HG03558 (cell line): ENCODE results near the gene IQCK.

Experiments used
- ATAC-seq: cut with Tn5 transposase; IDR thresholded peaks from one replicate; pipeline ENCODE4 v1.9.1; 2021; ENCODE audit warnings: moderate number of reproducible peaks; ENCODE audit not compliant: unreplicated experiment; ENCODE audit errors: extremely low read depth

IQCK gene

DNA sequence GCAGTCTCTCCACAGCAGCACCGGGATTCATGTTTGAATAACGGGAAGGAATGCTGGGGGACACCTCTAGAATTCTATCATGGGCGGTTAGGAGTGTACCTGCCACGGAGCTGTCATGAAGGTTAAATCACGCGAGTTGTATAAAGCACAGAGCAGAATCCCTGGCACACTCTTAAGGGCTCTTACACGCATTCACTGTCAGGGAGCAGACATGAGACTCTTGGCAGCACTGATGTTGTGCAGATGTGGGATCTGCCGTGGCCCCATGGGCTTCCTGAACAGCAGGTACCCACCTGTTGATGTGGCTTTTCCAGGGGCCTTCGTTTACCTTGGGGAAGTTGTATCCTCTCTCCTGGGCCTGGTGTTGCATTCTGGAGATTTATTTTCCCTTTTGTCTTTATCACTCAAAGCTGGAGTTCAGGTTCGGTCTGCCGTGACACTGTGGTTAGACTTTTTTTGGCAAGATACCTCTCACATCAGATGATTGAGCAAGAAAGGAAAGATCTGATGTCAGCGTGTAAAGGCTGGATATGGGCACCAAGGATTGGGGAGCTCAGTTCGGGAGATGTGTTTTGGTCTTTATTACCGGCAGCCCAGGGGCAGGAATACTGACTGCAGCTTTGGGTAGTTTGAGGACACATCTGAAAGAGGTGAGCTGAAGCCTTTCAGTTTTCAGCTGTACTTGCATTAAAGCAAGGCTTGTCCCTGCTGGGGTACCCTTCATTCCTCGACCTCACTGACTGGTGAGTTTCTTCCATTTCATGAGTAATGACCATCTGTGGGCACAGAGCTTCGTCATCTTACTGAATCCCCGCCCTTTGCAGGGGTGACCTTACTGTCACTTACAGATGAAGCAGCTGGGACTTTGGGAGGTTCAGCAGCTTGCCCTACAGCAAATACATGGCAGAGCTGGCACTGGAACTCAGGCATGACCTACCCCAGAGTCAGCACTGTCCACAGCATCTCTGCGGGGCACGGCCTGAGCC is 19.3 kb upstream of the IQCK start:
- ATAC-seq = no peak

GRCh38 chr16:19699472-19699871 is 18.6 kb upstream of the IQCK start:
- ATAC-seq = no peak

GRCh38 chr16:19700319-19700781 is 17.7 kb upstream of the IQCK start:
- ATAC-seq = no peak

GRCh38 chr16:19701091-19701490 is 17.0 kb upstream of the IQCK start:
- no peak for ATAC-seq

GRCh38 chr16:19703172-19703889 is 14.7 kb upstream of the IQCK start:
- no peak for ATAC-seq

GRCh38 chr16:19704321-19705145 is 13.5 kb upstream of the IQCK start:
- ATAC-seq = no peak

- no peak for ATAC-seq
These were observed 12.9 kb upstream of the IQCK start for GRCh38 chr16:19705146-19705501.

DNA sequence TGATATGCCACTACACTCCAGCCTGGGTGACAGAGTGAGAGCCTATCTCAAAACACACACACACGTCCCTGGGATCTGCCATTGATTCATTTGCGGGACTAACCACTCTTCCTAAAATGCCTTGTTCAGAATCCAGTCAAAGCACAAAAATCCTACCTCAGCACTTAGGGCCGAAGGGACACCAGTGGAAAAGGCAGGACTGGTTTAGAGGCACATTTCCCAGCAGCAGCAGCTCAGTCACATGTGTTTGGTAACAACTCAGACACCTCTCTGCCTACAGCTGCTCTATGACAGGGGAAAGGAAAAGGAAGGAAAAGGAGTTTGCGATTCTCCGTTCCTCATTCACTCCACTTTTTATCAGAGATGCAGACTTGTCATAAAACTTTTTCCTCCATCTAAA is 12.2 kb upstream of the IQCK start:
- no peak for ATAC-seq

- ATAC-seq = no peak
These were observed 11.2 kb upstream of the IQCK start for GRCh38 chr16:19706846-19707245.

GRCh38 chr16:19707569-19708295 is 10.3 kb upstream of the IQCK start:
- ATAC-seq = no peak

DNA sequence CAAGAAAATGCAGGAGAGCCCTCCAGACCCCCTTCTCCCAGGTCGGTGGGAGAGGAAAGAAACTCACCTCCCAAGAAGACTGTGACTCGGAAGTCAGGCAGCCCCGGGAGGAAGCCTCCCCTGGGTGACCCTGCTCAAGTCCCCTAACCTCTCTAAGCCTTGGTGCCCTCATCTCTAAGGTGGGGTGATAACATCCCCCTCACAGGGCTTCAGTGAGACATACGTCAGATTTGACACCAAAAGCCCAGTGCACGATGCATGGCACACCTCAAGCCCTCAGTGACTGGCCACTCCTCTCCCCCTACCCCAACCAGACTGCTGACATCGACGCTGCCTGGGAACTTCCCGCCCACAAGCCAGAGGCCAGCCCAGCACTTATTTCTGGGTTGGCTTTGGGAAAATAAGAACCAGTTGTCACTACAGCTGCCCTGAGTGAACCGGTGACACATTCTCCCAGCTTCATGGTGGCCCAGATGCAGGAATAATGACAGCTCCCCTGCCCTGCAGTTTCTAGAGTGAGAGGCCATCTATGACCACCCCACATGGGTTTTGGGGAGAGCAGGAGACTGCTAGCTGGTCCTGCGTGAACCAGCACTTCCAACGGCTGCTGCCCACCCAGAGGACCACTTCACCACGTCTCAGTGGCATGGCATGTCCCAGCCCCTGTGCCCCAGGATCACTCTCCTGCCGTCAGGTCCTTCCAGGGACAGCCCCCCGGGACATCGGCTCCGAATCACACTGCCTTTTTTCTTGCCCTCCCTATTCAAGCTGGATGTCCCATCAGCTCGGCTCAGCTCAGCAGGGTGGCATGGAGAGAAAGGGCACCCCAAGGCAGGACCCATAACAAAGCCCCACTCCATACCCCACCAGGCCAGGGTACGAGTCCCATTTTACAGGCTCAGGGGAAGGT is 9.5 kb upstream of the IQCK start:
- ATAC-seq = no peak

DNA sequence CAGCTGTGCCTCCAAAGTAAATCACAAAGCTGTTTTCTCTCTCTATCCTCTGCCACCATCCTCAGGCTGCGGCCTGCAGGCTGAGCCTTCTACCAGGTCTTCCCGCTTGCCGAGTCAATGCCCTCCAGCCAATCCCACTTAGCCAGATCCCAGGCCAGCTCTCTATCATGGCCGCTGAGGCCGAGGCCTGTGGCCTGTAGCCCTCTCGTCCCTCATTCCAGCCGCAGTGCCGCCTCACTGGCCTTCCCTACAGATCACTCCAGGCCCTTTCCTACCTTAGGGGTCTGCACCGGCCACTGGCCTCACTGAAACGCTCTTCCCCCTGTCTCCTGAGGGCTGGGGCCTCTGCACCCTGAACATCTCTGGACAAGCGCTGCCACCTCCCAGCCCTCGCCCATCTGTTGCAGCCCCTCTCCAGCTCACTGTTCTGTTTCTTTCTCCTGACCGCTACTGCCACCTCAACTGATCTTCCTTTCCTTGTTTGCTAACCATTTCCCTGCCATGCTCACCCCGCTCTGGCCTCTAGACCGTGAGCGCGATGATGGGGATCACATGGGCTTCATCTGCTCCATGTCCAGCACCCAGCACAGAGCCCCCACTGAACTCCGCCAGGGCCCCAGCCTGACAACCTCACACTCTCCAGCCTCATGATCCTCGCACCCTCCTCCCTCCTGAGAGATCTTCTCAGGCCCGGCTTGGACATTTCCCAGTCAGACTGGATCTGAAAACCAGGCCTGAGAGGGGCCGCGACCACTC is 8.5 kb upstream of the IQCK start:
- ATAC-seq = no peak

DNA sequence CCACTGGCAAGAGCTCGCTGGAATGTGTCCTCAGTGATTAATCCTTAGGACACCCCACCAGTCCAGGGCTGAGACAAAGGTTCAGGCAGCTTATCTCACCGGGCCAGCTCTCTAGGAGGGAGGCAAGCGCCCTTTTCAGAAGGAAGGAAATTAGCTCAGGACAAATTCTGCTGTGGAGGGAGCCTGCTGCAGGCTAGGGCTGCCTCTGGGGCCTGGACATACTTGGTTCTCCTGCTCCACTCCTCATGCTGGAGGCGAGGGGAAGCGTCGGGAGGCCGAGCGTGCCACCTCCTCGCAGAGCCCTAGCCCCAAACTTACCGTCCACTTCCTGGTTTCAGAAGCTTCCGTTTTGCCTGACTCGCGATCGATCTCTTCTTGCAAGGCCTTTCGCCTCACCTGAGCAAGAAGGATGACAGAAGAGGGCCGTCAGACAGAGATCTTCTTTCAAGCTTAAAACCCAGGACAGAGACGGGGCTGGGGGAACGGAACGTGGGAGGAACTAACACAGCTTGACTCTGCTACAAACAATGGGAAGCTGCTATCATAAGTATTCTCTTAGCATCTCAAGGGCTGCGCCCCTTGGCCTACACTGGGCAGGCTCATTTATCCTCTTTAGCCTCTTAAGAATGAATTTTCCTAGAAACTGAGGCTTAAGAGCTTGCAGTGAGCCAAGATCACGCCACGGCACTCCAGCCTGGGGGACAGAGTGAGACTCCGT is 7.7 kb upstream of the IQCK start:
- no peak for ATAC-seq

GRCh38 chr16:19710991-19711545 is 7.0 kb upstream of the IQCK start:
- ATAC-seq = no peak

- ATAC-seq = no peak
These were observed 6.4 kb upstream of the IQCK start for GRCh38 chr16:19711643-19712042.

DNA sequence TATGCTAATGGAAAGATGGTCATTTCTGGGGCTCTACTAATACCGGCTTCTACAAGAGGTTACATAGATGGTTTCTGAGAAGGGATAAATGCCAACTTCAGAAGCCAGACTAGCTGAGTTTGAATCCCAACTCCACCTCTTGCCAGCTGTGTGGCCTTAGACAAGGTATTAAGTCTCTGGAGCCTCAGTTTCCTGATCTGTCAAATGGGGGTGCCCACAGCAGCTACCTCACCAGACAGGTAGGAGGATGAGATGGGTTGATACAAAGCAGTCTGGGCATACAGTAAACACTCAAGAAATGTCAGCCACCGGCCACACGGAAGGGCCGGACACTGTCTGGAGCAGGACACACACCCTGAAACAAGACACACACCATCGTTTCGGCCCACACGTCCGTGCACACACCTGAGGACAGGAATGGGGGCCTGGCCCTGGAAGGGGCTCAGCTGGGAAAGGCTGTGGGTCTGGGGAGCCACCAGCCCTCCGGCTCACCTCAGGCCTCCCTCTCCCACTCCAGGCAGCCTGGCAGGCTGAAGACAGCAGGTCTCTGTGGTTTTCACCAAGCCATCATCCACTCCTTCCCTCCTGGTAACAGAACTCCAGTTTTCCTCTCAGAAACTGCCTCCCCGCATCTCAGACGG is 5.5 kb upstream of the IQCK start:
- ATAC-seq = no peak

DNA sequence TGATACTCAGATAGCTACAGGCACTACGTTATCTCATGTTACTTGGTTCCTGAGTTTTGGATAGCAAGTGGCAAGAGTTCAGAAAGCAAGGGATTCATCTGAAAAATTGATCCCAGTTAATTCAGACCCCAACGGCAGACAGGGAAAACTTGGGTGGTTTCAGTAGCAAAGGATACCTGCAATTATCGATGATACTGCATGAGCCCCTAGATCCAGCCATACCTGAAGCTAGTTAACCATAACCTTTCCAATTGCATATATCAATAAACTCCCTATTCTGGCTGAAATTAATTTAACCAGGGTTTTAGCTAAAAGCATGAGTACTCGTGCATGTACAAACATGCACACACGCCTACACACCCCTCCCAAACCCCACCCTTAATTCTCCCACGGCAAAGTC is 4.4 kb upstream of the IQCK start:
- ATAC-seq = no peak
